HG03432 (cell line): Measurements from ENCODE around the gene NOX5.

Experiments used
- ATAC-seq: cut with Tn5 transposase; IDR thresholded peaks from one replicate; pipeline ENCODE4 v1.9.1; 2021; ENCODE audit warnings: mild to moderate bottlenecking, moderate library complexity; ENCODE audit not compliant: unreplicated experiment

Gene NOX5

GRCh38 chr15:68990992-68991500 is 23.4 kb upstream of the NOX5 start:
- ATAC-seq, result no peak

GRCh38 chr15:68991723-68992122 is 22.8 kb upstream of the NOX5 start:
- ATAC-seq, result no peak

GRCh38 chr15:68992696-68993095 is 21.8 kb upstream of the NOX5 start:
- ATAC-seq, result no peak

- ATAC-seq, result no peak
These were observed 21.2 kb upstream of the NOX5 start for GRCh38 chr15:68993276-68993675.

- ATAC-seq, result no peak
These were observed 20.3 kb upstream of the NOX5 start for GRCh38 chr15:68994149-68994548.

GRCh38 chr15:68994981-68995761 is 19.3 kb upstream of the NOX5 start:
- no peak for ATAC-seq

- no peak for ATAC-seq
These were observed 17.4 kb upstream of the NOX5 start for GRCh38 chr15:68997050-68997449.

- no peak for ATAC-seq
These were observed 16.3 kb upstream of the NOX5 start for GRCh38 chr15:68997930-68998777.

- no peak for ATAC-seq
These were observed 15.4 kb upstream of the NOX5 start for GRCh38 chr15:68999091-68999490.

- ATAC-seq, result no peak
These were observed 14.4 kb upstream of the NOX5 start for GRCh38 chr15:69000091-69000490.

- no peak for ATAC-seq
These were observed 13.6 kb upstream of the NOX5 start for GRCh38 chr15:69000725-69001503.

- ATAC-seq, result no peak
These were observed 11.7 kb upstream of the NOX5 start for GRCh38 chr15:69002783-69003182.

- no peak for ATAC-seq
These were observed 10.5 kb upstream of the NOX5 start for GRCh38 chr15:69004011-69004410.

- no peak for ATAC-seq
These were observed 6.4 kb upstream of the NOX5 start for GRCh38 chr15:69008056-69008455.

- ATAC-seq, result no peak
These were observed 5.2 kb upstream of the NOX5 start for GRCh38 chr15:69009341-69009740.

GRCh38 chr15:69011641-69012040 is 2.9 kb upstream of the NOX5 start:
- ATAC-seq, result no peak

GRCh38 chr15:69012761-69013364 is 1.6 kb upstream of the NOX5 start:
- no peak for ATAC-seq

GRCh38 chr15:69013726-69014406 is 629 bp upstream of the NOX5 start:
- ATAC-seq, result no peak

GRCh38 chr15:69015591-69015990 is 1.1 kb downstream of the NOX5 start:
- no peak for ATAC-seq

GRCh38 chr15:69016021-69016595 is 1.6 kb downstream of the NOX5 start:
- ATAC-seq, result no peak
